NCI-H2196 (cell line): ENCODE results near the gene PFDN5.
A peak's percentile ranks its signal among the peaks of the same experiment; 100 is the strongest.
"Not testable (repeated sequence)": the region's sequence is repeated elsewhere in the genome, so short reads cannot be mapped to it uniquely, and the experiment has no call there.

Source experiments
- DNase-seq: peaks from one replicate; lab custom pipeline; 2025; ENCODE audit not compliant: unreplicated experiment; lab: John Stamatoyannopoulos, UW

PFDN5 gene

DNA sequence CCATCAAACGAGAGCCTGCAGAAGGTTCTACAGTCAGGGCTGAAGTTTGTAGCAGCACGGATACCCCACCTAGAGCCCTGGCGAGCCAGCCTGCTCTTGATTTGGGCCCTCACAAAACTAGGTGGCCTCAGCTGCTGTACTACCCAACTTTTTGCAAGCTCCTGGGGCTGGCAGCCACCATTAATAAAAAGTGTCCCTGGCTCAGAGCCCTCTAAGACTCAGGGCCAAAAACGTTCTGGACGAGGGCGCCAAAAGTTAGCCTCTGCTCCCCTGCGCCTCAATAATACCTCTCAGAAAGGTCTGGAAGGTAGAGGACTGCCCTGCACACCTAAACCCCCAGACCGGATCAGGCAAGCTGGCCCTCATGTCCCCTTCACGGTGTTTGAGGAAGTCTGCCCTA is 8.9 kb upstream of the PFDN5 start:
- DNase-seq: no peak

DNA sequence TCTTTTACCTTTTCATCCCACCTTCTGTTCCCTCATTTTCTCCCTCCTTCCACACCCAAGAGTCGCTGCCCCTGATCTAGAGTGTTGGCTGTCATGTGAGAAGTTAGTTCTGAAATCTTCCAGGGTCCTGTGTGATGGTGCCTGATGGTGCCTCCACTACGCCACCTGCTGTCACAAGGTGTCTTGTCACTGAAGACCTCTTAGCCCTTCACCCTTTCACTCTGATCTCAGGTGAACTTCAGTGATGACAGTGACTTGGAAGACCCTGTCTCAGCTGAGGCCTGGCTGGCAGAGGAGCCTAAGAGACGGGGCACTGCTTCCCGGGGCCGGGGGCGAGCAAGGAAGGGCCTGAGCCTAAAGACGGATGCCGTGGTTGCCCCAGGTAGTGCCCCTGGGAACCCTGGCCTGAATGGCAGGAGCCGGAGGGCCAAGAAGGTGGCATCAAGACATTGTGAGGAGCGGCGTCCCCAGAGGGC is 7.6 kb upstream of the PFDN5 start:
- DNase-seq: peak; percentile 48

DNA sequence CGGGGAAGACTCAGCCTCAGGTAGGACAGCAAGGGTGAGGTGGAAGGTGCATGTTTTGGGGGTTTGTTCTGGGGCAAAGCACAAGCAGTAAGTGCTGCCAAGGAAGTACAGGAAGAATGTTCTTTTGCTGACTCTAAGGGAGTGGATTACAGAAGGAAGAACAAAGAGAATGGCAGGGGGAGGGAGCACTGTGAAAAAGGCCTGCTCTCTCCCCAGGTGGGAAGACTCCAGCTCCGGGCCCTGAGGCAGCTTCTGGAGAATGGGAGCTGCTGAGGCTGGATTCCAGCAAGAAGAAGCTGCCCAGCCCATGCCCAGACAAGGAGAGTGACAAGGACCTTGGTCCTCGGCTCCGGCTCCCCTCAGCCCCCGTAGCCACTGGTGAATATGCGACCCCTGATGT is 7.0 kb upstream of the PFDN5 start:
- DNase-seq: no peak

DNA sequence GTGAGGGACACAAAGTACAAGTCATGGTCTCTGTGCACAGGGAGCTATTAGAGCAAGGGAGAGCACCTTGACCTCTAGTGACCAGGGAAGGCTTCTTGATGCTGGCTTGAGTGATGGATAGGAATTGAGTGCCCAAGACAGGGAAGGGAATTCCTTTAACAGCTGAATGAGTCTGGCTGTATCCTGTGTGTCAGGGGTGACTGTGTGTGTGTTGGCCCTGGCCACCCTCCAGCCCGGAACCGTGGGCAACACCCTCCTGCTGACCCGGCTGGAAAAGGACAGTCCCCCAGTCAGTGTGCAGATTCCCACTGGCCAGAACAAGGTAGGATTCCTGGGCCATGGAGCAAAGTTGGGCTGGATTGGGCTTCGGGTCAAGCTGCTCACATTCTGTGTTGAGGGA is 5.5 kb upstream of the PFDN5 start:
- no peak for DNase-seq

DNA sequence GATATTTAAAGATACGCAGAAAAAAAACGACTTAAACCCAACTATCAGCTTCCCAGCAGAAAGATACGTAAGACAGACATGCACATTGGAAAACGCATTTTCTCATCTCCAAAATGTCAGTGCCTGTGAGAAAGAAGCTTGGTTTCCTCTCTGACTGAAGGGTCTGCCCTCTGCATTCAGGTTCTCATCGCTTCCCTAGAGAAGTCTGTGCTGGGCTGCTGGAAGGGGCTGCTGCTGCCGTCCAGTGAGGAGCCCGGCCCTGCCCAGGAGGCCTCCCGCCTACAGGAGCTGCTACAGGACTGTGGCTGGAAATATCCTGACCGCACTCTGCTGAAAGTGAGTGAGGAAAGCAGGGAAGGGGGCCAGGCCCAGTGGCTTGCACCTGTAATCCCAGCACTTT is 4.7 kb upstream of the PFDN5 start:
- DNase-seq: no peak

DNA sequence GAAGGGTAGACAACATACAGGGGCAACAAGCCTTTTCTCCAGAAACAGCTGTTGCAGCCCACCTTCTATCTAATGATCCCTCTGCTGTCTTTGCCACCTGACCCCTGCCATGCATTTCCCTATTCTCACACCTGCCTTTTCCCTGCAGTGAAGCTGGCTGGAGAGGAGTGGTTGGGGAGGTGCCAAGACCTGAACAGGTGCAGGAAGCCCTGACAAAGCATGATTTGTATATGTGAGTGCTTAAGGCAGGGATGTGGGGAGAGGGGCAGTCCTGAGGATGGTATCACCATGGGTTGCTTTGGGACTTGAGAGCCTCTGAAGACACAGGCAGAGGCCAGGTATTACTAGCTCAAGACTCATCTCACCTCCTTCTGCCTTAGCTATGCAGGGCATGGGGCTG is 2.9 kb upstream of the PFDN5 start:
- peak; percentile 87 for DNase-seq

DNA sequence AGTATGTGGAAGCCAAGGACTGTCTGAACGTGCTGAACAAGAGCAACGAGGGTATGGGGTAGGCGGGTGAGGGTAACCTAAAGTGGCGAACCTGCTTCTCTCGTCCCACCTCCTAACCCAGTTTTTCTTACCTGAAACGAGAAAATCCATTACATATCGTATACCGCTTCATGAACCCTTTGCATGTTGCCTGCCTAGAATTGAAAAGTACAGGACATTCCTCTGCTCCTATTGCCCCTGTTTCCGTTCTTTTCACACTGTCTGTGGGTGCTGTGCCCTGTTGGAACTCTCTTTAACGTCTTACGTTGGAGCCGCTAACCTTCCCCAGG is 513 bp downstream of the PFDN5 start:
- DNase-seq: no peak

DNA sequence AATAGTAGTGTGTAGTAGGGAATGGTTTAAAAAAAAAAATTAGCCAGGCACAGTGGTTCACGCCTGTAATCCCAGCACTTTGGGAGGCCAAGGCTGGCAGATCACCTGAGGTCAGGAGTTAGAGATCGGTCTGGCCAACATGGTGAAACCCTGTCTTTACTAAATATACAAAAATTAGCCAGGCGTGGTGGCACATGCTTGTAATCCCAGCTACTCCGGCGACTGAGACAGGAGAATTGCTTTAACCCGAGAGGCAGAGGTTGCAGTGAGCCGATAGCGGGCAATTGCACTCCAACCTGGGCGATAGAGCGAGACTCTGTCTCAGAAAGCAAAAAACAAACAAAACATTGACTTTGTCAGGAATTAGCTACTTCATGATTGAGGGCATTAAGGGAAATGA is 1.8 kb downstream of the PFDN5 start:
- DNase-seq: not testable (repeated sequence)

DNA sequence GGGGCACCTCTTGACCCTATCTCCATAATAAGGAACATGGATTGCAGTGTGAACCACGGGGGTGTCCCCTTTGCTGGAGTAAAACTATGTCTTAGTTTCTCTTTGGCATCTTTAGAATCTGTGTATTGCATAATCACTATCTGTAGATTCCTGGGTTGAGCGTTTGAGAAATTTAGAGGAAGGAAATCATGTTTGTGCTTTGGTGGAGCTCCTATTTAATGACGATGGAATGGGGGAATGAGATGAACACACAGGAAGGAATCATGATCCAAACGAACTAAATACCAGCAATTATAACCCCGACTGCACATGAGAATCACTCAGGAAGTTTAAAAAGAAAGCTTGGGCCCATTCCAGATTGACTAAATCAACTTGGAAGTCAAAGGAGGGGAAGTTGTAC is 2.8 kb downstream of the PFDN5 start:
- DNase-seq: no peak

DNA sequence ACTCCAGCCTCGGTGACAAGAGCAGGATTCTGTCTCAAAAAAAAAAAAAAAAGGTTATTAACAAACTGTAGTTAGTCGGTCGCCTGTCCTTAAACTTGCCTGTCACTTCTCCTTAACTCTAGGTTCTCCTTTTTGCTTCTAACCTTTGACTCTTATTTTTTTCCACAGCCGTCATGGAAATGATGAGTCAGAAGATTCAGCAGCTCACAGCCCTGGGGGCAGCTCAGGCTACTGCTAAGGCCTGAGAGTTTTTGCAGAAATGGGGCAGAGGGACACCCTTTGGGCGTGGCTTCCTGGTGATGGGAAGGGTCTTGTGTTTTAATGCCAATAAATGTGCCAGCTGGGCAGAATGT is 3.7 kb downstream of the PFDN5 start:
- DNase-seq: no peak

DNA sequence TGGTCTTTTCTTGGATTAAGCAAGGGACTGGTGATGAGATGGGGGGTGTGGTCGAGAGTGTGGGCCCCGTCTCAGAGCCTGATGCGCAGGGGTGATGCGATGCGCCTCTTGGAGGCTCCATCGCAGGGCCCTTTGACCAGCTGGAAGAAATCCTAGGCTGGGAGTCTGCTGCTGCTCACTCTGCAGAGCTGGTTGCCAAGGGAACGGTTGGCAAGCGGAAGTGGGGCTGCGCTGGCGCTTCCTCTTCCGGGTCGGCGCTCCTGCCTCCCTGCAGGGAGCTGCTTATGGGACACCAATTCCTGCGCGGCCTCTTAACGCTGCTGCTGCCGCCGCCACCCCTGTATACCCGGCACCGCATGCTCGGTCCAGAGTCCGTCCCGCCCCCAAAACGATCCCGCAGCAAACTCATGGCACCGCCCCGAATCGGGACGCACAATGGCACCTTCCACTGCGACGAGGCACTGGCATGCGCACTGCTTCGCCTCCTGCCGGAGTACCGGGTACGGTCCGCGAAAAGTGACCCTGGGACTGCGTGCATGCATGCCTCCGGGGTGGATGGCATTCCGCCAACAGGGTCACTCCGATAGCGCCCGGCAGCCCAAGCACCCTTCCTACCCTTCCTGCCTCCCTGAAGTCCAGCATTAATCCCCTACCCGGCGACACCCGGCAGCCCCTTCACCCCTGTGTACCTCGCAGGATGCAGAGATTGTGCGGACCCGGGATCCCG is 4.3 kb downstream of the PFDN5 start, which contains the start of gene MYG1:
Gene MYG1, plus strand, starts transcription at position 242 of the 727 bp plus-strand sequence. Its CDS starts 43 bp downstream, at position 285.
- DNase-seq: peak; percentile 94

DNA sequence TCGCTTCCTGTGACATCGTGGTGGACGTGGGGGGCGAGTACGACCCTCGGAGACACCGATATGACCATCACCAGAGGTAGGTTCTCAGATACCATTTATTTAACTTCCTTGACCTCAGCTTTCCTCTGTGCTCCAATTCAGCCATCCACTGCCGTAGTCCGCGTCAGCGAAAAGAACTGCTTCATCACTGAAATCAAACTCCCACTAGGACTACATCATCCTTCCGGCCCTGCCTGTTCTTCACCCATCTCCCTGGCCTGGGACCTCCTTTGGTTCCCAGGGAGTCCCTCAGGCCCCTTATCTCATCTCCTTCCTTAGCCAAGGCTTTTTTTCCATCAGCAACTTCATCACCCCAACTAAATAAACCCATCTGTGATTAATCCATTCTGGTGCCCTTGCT is 4.8 kb downstream of the PFDN5 start:
- DNase-seq: no peak

DNA sequence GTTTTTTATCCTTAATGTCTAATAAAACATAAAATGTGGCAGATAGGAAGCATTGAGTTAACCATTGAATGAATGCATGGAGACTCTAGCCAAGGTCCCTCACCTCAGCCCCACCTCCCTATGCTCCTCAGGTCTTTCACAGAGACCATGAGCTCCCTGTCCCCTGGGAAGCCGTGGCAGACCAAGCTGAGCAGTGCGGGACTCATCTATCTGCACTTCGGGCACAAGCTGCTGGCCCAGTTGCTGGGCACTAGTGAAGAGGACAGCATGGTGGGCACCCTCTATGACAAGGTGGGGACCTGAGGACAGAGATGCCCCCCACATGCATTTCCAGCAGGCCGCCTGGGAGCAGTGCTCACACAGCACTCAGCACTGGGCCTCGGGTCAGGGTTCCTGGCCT is 7.6 kb downstream of the PFDN5 start:
- DNase-seq: no peak

DNA sequence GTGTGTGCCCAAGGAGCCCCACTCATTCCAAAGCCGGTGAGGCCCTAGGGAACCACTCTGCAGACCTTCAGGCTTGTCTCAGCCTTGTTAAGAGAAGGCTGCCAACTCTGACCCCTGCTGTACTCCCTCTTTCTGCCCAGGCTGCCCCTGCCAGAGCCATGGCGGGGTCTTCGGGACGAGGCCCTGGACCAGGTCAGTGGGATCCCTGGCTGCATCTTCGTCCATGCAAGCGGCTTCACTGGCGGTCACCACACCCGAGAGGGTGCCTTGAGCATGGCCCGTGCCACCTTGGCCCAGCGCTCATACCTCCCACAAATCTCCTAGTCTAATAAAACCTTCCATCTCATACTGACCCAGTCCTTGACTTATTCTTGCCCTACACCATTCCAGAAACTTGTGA is 11.5 kb downstream of the PFDN5 start:
- no peak for DNase-seq

DNA sequence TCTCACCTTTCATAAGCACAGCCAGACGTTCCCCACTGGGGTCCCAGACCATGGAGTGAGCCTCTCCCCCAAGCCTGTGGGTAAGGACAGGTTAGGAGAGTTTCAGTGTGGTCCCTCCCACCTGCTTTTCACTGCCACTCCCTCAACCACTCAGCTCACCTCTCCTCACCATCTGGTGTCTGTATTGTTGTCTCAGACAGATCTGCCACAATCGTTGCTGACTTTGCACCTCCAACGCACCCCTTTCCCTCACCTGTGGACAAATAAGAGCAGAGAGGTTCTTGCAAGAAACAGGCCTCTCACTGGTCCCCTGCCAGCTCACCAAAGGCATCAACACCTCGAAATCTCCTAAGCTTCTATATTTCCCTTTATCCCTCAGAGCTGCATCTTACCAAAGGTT is 12.9 kb downstream of the PFDN5 start:
- no peak for DNase-seq

DNA sequence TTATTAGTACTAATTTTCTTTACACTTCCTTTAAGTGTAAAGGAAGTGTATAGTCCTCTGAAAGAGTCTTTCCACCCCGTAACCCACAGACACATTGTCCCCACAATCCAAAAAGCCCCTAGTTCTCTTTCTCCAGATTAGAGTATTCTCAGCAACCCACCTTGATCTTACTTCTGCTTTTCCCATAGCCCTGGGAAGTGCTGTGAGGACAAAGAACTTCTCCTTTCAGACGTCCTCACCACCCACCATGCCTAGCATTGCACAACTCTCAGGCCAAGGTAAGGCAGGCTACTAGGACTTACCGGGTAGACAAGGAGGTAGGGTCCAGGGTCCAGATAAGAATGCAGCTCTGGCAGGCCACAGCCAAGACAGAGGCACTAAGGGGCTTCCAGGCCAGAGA is 18.7 kb downstream of the PFDN5 start:
- DNase-seq: no peak

DNA sequence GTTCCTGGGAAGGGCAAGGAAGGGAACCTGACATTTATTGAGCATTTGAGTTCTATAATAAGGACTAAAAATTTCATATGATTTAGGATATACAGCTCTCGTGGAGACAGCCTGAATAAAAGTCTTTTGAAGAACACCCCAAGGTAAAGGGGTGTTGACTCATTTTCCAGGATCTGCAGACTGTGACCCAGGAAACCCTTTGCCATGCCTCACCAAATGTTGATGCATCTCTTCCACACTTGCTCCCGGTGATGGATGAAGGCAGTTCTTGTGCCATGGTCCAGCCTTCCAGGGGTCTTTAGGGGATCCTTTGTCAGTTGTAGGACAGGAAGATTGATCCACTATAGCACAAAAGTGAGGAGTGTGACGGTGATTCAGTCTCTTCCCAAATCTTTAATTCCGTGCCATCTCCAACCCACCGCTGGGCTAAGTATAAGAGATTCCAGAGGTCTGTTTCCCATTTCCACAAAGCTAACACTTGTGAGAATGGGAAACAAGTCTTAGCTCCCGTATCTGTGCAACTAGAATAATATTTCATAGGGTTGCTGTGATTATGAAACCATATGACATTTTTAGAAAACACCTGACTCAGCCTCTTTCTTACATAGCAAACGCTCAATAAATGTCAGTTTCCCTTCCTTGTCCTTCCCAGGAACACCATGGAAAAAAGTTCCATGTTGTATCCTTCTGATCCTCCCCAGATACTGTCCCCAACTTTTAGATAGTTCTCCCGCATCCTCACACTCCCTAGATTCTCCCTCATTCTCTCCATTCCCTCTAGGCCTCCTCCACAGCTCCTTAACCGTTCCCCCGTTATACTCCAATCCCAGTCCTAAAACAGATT is 25.2 kb downstream of the PFDN5 start:
- no peak for DNase-seq

DNA sequence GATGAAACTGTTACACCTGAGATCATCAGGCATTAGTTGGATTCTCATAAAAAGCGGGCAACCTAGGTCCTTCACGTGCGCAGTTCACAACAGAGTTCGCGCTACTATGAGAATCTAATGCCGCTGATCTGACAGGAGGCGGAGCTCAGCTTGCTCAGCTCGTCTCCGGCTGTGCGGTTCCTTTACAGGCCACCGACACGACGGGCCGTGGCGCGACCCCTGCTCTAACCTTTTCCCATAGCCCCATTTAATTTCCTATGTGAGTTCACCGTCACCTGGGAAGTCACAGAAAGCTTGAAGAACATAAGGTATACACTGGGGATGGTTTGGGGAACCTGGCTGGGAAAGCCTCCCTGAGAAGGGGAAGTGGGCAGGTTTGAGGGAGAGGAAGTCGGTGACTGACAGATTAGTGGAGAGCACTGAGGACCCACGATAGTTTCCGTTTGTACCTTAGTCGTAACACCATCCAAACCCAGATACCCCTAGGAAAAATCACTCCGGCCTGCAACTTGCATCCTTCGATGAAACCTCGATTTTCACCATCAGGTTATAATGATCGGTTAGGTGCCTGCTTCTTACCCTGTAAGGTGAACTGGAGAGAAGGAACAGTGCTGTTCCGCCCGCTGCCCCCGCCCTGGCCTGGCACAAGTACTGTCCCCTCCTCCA is 28.9 kb downstream of the PFDN5 start:
- peak; percentile 45 for DNase-seq

DNA sequence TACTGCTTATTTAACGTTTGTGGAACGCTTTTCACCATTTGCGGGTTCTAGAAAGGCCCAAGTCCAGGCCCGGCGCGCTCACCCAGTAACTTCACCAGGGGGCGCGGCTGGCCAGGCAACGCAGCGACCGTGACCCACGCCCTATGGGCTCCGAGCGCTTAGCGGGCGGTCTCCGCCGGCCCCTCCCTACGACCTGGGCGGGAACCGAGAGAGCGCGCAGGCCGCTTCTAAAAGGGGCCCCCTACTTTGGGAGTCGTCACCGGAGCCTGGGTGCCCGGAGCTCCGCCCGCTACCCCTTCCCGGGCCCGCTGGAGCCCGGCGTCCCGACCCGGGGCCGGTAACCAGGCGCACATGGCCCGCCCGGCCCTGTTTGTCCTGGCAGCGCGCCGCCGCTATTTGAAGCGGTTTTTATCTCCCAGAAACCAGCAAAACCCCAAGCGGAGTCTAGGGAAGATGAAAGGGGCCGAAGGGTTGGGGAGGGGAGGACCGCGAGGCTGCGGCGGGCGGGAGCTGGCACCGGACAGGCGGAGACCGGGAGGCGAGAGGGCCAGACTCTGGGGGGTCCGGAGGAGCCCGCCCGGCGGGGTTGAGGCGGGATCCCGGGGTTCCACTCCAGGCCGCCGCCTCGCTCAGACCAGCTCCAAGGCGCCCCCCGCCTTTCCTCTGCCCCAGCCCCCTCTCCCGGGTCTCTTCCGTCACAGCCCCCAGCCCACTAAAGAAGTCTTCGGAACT is 29.6 kb downstream of the PFDN5 start:
- DNase-seq: peak; percentile 91

DNA sequence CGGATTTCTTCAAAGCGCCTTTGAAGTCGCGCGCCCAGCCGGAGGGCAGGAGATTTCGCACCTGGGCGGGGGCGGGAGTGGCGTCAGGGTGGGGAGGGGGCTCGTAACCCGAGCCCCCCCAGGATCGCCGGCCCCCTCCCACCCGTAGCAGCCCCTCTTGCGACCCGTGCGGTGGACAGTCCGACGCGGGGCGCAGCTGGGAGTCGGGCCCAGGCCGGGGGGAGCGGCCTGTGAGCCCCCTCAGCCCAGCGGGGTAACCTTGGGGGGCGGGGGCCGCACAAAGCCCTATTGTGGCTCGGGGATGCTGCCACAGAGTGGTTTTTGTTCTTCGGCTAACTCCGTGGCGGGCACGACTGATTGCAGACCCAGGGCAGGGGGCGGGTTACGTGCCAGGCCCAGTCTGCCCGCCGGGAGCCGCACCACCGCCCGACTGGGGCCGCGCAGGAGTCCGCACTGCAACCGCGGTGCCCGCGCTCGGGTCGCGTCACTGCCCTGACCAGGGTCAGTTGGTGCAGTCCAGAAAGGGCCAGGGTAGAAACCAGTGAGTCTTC is 30.2 kb downstream of the PFDN5 start:
- DNase-seq: no peak
